NCI-H82 treated with DMSO at 0.1 percent for 48 hours (cell line): Measurements from ENCODE around the gene MAN1C1.

Experiments used
- DNase-seq: peaks from one replicate; lab custom pipeline; 2025; ENCODE audit not compliant: unreplicated experiment; lab: John Stamatoyannopoulos, UW

The MAN1C1 gene

DNA sequence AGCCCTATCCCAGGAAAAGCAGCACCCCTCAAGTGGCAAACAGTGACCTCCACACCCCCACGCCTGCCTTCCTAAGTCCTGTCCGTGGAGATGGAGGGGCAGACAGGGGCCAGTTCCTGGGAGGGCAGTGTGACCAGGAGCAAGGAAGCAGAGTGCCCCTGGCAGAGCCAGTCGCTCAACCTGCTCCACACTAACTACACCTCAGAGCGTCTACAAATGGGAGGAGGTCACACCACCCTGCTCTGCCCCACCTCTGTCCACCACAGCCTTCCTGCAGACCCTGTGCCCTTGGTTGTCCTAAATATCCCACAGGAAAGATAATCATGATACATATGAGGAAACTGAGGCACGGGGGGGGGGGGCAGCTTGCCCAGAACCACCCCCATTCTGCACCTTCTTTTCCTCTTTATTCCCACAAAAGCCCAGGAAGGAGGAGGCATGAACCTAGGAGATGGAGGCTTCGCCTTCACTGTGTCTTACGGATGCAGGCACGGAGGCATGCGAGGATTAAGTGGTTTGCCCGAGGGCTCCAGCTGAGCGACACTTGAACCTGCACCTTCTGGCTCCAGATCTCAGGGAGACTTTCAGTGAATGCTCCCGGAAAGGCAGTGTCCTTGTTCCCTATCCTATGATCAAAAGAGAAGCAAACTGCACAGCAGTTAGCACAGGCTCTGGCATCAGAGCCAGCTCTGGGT is 140.7 kb downstream of the MAN1C1 start:
- DNase-seq: no peak

DNA sequence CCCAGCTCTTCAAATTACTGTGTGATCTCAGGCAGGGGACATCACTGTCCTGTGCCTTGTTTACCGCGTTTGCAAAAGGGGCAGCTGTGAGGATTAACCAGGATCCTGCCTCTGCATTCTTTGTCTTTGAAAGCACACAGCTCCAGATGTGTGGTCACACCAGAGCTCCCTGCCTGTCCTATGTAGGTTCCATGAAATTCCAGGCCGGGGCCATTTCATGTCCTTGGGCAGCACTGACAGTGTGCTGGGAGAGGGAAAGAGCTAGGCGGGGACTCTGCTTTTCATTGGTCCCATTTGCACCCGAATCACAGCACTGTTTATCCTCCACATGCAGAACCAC is 141.2 kb downstream of the MAN1C1 start:
- DNase-seq: no peak

- DNase-seq: no peak
These were observed 142.0 kb downstream of the MAN1C1 start for GRCh38 chr1:25758466-25759070.

DNA sequence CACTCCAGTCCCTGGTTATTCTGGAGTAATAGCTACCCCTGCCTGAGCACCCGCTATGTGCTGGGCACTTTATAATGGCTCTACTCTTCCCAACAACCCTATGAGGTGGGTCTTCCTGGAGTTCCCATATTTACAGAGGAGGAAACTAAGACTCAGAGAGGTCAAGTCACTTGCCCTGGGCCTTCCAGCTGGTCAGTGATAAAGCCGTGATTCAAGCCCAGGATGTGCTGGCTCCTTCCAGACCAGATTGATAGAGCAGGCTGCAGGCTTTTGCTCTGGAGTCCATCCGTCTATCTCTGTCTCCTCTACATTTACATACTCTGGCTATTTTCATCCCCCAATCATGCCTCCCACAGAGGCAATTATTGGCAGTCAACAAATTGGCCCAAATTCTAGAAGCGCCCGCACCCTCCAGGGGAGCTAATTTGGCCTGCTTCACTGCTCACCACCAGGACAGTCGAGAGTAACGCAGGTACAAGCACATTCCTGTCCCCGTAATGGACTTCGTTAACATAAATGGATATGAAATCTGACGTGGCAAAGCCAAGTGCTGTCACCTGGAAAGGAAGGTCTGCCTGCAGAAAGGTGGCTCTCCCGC is 143.6 kb downstream of the MAN1C1 start:
- no peak for DNase-seq

DNA sequence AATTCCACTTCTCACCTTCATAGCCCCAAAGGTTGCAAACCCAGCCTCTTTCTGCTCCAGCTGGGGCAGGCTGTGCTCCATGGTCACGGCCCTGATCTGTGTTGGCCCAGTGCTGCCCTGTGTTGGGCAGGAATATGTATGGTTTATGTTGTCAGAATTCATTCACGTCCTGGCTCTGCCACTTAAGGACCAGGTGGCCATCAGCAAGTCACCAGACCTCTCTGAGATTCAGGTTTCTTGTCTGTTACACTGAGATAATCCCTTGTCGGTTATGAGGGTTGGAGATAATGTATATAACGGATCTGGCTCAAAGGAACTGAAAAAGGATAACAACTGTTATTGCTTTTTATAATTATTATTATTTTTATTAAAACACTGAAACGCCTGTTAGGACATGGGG is 144.3 kb downstream of the MAN1C1 start:
- DNase-seq: no peak

DNA sequence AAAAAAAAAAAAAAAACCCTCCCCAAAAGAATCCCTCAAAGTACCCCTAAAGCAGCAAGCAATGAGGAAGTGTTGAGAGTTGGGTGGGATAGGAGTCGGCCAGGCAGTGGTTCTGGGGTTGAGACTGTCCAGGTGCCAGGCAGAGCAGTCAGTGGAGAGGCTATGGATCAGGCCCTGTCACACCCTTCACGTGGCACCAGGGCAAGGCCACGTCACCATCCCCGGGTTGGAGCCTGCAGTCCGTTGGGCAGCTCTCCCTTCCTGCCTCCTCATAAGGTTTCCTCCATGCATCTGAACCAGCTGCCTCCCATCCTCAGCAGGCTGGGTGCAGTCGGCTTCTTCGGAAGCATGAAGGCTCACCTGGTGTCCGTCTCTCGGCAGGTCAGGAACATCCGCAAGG is 146.9 kb downstream of the MAN1C1 start:
- no peak for DNase-seq

GRCh38 chr1:25765136-25765922 is 148.7 kb downstream of the MAN1C1 start:
- DNase-seq: no peak

DNA sequence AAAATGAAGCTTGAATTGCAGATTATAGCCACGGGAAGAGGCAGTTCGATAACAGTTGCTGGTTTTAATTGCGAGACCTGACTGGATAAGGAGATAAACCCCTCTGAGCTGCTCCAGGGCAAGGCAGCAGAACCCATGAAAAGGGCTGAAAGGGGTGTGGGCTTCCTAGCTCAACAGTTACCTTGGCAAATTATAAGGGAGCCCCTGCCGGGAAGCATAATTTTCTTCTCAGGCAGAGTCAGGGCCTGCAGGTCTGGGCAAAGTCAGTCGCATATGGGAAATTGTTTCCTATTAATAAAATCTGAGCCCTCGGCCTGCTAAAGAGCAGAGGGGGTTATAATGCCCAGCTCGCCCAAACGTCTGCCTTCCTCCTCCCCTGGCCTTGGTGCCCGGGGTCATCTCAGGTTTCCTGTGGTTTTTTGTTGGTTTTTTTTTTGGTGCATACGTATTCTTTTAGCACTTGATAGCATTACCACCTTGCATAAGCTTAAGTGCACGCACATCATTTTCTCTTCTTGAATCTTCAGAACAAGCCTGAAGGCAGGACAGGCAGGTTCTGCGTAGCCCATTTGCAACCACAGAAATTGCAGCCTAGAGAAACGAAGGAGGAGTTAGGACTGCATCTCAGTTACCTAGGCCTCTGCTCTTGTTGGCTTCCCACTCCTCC is 149.5 kb downstream of the MAN1C1 start:
- DNase-seq: peak; percentile 29

GRCh38 chr1:25766721-25767436 is 150.3 kb downstream of the MAN1C1 start:
- no peak for DNase-seq

DNA sequence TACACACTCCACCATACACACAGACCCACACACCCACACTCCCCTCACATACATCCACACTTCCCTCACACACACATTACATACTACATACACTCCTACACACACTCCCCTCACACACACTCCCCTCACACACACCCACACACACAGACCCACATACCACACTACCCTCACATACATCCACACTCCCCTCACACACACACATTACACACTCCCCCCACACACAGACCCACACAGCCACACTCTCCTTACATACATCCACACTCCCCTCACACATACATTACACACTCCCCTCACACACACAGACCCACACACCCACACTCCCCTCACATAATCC is 150.8 kb downstream of the MAN1C1 start:
- DNase-seq: no peak

DNA sequence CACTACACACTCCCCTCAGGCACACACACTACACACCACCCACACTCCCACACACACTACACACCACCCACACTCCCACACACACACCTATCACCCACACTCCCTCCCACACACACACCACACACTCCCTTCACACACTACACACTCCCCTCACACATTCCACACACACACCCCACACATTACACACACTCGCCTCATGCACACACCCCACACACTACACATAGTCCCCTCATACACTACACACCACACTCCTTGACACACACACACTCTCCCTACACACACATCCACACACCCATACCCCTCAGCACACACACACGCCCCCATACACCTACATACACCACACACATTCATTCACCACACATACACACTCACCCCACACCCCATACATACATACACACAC is 152.4 kb downstream of the MAN1C1 start:
- DNase-seq: no peak

- DNase-seq: no peak
These were observed 153.2 kb downstream of the MAN1C1 start for GRCh38 chr1:25769625-25770383.

DNA sequence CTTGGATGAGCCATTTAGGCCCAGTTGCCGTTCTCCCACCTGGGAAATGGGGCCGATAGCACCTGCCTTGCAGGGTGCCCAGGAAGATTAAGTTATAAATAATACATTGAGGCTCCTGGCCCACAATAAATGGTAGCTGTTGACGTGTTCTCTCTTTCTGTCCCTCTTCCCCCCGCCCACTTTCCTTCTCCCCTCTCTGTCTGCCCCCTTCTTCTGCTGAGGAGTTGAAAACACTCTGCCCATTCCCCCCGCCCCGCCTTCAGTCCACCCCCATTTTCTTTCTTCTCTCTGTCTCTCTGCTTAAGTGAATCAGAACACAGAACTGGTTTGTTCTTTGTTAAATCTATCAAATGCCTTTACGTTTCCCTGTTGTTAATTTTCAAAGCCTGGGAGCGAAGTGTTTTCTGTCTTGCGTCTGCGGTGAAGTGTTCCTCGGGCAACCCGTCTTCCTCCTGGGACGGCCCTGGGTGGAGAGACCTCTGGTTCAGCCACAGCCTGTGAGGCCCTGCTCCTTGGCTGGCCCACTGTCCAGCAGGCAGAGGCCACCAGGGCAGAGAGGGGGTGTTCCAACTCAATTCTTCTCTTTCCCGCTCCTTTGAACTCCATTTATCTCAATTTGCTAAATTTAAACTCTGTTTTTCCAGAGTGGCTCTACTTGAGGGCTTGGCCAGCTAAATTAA is 154.1 kb downstream of the MAN1C1 start:
- no peak for DNase-seq

GRCh38 chr1:25771221-25772114 is 154.9 kb downstream of the MAN1C1 start:
- peak; percentile 71 for DNase-seq

DNA sequence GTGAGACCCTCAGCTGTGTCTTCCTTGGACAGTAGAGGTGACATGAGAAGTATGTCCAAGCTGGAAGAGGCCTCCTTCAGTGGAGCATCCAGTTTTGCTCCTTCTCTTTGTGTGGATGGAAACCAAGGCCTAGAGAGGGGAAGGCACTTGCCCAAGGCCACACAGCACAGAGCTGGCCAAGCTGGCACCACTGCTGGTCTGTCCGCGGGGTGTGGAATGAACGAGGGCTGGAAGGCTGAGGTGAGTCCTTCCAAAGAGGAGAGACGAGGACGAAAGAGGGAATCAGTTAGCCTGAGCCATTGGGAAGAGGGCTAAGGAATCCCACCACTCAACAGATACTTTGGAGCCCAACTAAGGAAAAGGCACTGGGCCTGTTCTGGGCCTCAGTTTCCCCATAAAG is 155.6 kb downstream of the MAN1C1 start:
- DNase-seq: no peak

- DNase-seq: no peak
These were observed 156.2 kb downstream of the MAN1C1 start for GRCh38 chr1:25772692-25773245.

DNA sequence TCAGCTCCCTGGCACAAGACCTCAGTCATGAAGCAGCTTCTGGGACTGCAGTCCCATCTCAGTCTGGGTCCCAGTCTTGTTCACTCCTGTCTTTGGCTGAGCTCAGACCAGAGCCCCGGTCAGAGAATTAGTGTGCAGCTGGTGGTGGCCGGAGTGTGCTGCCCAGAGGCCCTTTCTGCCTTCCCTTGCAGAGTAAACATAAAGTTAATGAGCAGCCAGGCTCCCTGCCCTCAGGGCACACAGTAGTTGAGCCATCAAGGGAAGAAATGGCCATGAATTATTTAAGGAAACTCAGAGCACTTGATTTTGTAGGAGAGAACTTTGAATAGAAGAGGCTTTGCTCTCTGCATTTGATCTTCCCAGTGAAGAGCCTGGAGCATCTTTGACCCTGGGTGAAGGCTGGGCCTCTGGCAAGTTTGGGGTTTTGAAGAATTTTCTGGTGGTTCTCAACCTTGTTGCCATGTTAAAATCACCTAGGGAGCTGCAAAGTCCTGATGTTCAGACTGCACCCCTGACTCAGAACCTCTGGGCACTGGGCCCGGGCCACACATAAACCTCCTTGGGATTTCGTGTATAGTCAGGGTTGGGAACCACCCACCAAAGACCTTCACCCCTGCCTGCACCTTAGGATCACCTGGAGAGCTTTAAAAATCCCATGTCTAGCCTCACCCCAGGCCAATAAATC is 157.0 kb downstream of the MAN1C1 start:
- DNase-seq: no peak
